ENCODE data around the gene LYZL1.

- no peak for TF ChIP-seq POLR2A (IDR thresholded peaks at IDR 0.05)
- TF ChIP-seq, protein P1, sequence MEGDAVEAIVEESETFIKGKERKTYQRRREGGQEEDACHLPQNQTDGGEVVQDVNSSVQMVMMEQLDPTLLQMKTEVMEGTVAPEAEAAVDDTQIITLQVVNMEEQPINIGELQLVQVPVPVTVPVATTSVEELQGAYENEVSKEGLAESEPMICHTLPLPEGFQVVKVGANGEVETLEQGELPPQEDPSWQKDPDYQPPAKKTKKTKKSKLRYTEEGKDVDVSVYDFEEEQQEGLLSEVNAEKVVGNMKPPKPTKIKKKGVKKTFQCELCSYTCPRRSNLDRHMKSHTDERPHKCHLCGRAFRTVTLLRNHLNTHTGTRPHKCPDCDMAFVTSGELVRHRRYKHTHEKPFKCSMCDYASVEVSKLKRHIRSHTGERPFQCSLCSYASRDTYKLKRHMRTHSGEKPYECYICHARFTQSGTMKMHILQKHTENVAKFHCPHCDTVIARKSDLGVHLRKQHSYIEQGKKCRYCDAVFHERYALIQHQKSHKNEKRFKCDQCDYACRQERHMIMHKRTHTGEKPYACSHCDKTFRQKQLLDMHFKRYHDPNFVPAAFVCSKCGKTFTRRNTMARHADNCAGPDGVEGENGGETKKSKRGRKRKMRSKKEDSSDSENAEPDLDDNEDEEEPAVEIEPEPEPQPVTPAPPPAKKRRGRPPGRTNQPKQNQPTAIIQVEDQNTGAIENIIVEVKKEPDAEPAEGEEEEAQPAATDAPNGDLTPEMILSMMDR (IDR thresholded peaks at IDR 0.05): no peak
- TF ChIP-seq POLR2AphosphoS5 (IDR thresholded peaks at IDR 0.05): no peak
- no peak for TF ChIP-seq EP300 (IDR thresholded peaks at IDR 0.05)
These were observed 30.4 kb downstream of the LYZL1 start for GRCh38 chr10:29319205-29319781.

All from gastroesophageal sphincter (tissue), 3 donors.